Measurements from ENCODE around the gene GRIN3B.

- TF ChIP-seq POLR2AphosphoS5 (IDR thresholded peaks at IDR 0.05) (peak; percentile 84), POLR2A (IDR thresholded peaks at IDR 0.05) (peak in 1 of 2 donors; percentile 6), CTCF (IDR thresholded peaks at IDR 0.05) (peak in 1 of 4 experiments; percentile 11), EP300 (IDR thresholded peaks at IDR 0.05) (no peak)
Measured at GRCh38 chr19:1039646-1040475, 39.6 kb downstream of the GRIN3B start, which contains the start of gene ABCA7.
